GM10266 (cell line): ENCODE data around the gene RPL38.

ENCODE experiments used
- DNase-seq: peaks from one replicate; pipeline ENCODE4 v3.0.0; 2012; ENCODE audit errors: extremely low spot score
- TF ChIP-seq, protein P1 (sequence below): IDR thresholded peaks from 2 replicates; pipeline ENCODE4 v1.5.1; 2012; ENCODE audit warnings: mild to moderate bottlenecking, low read depth; ENCODE audit not compliant: control insufficient read depth, insufficient read depth; ENCODE audit errors: missing control alignments

RPL38 gene

DNA sequence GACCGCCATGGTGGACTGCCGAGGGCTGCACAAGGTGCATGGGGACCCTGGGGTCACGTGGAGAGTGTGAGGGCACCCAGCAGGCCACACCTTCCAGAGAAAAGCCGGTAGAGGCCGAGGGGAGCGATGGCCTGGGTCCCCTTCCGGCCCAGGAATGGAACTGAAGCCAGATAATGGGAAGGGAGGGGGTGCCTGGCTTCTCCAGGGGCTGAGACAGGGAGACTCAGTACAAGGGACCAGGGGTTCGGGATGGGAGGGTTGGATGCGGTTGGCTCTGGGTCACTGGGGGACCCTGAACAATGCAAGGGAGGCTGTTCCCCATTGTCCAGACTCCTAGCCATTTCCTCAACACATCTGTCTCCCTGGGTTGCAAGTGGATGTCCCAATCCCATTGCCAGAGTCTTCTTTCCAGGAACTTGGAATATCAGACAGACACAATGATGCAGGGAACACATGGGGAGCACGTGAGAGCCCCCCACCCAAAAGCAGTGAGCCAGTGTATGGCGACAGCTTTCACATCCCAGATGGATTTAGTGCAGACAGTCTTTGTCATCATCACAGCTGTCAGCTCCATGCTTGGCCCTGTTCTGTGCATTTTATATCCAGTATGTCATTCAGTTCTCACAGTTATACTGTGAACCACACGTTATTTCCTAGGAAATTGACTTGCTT lies 47.0 kb downstream of the RPL38 start:
- TF ChIP-seq, protein P1, sequence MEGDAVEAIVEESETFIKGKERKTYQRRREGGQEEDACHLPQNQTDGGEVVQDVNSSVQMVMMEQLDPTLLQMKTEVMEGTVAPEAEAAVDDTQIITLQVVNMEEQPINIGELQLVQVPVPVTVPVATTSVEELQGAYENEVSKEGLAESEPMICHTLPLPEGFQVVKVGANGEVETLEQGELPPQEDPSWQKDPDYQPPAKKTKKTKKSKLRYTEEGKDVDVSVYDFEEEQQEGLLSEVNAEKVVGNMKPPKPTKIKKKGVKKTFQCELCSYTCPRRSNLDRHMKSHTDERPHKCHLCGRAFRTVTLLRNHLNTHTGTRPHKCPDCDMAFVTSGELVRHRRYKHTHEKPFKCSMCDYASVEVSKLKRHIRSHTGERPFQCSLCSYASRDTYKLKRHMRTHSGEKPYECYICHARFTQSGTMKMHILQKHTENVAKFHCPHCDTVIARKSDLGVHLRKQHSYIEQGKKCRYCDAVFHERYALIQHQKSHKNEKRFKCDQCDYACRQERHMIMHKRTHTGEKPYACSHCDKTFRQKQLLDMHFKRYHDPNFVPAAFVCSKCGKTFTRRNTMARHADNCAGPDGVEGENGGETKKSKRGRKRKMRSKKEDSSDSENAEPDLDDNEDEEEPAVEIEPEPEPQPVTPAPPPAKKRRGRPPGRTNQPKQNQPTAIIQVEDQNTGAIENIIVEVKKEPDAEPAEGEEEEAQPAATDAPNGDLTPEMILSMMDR: no peak
- DNase-seq: no peak

DNA sequence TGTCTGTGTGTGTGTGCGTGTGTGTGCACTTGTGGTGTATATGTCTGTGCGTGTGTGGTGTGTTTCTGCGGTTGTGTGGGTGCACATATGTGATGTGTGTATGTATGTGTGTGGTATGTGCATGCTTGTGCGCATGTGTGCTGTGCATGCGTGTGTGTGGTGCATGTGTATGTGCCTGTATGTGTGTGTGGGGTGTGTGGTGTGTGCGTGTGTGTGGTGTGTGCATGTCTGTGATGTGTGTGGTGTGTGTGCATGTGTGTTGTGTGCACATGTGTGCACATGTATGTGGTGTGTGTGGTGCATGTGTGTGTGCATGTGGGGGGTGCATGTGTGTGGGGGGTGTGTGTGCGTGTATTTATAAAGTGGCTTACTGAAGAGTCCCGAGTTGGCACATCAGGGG lies 47.6 kb downstream of the RPL38 start:
- TF ChIP-seq, protein P1: no peak
- no peak for DNase-seq

GRCh38 chr17:74251569-74251968 lies 48.1 kb downstream of the RPL38 start:
- DNase-seq: no peak
- TF ChIP-seq, protein P1: no peak

GRCh38 chr17:74252211-74252610 lies 48.7 kb downstream of the RPL38 start:
- TF ChIP-seq, protein P1: no peak
- no peak for DNase-seq

DNA sequence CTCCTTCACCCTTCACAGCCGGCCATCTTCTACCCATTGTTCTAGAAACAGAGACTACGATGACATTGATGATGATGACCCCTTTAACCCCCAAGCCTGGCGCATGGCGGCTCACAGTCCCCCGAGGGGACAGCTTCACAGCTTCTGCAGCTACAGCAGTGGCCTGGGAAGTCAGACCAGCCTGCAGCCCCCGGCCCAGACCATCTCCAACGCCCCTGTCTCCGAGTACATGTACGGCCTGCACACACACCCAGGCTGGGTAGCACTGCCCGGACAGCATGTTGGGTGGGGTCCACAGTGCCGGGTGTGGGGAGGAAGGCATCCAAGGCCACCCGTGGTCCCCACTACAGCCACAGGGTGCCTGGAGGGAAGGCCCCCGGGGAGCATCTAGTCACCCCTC lies 49.6 kb downstream of the RPL38 start:
- DNase-seq: no peak
- TF ChIP-seq, protein P1: no peak

DNA sequence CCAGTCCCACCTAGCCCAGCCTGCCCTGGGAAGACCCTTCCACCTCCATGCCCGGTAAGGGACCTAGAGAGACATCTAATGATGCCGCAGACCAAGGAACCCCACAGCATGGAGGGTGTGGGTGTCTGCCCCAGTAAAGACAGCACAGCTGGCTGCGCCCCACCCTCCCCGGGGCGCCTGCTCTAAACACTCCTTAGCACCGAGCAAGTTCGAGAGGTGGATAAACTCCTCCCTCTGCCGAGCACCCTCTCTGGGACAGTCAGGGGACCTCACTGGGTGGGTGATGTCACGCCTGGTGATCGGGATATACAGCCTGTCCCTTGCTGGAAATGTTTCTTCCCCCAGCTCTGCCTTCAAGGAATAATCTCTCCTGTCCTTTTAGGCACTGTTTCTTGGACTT lies 53.8 kb downstream of the RPL38 start:
- TF ChIP-seq, protein P1: no peak
- DNase-seq: no peak

- DNase-seq: no peak
- TF ChIP-seq, protein P1: no peak
These were observed 56.4 kb downstream of the RPL38 start for GRCh38 chr17:74259667-74260524.
